A204.1 (cell line): ENCODE data around the gene VEPH1.

Experiments used
- FAIRE-seq: peaks from 2 replicates; lab custom pipeline; 2012; peaks lifted over from hg19 to GRCh38; lab: Jason Lieb, UNC

VEPH1 gene

GRCh38 chr3:157255797-157256196 lies 247.4 kb downstream of the VEPH1 start:
- no peak for FAIRE-seq

- FAIRE-seq = no peak
These were observed 251.5 kb downstream of the VEPH1 start for GRCh38 chr3:157251685-157252084.

DNA sequence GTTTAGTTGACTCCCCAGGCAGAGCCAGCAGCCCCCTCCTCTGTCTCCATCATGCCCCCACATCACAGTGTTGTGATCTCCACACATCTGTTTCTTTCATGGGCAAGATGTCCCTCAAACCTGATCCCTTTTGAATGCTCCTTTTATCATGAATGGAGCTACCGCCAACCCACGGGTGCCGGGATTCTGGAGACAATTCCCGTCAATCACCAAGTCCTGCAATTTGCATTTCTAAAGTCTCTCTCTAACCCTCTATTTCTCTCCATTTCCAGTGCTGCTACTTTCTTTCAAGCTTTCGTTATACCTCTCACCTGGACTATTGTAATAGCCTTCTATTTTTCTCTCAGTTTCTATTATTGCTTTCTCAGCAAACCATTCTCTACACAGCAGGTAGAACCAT lies 253.6 kb downstream of the VEPH1 start:
- no peak for FAIRE-seq

DNA sequence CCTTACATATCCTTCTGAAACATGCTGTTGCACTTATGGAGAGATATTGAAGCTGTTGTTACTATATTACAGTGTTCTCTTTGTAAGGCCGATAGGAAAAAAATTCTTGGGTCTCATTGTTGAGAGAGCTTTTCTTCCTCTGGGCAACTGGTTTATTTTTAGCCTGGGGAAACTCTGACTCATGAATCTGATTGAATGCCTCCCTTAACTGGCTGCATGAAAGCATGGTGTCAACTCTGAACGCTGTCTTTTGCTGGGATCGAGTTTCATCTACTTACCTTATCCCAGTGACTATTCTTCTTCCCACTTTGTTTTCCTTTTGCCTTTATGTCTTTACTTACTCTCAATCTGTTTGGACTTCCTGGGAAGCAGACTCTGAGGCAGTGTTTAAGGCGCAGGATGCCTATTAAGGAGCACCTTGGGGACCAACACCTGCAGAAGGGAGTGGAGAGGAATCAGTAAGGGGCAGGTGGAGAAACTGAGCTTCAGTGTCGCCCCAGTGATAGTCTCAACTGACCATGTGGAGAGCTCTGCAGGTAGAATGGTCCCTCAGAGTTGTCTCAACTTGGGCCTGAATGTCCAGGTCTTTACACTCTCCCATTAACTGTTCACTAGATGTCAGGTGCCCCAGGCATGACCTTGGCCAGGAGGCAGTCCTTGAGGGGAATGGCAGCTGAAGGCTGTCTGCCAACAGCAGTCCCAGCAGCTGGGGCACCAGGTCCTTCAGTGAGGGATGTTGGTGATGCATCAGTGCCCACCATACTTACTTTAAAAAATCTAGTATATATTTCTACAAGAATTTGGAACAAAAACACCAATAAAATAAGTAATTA lies 254.4 kb downstream of the VEPH1 start:
- FAIRE-seq = no peak

- no peak for FAIRE-seq
These were observed 255.8 kb downstream of the VEPH1 start for GRCh38 chr3:157247391-157247790.

DNA sequence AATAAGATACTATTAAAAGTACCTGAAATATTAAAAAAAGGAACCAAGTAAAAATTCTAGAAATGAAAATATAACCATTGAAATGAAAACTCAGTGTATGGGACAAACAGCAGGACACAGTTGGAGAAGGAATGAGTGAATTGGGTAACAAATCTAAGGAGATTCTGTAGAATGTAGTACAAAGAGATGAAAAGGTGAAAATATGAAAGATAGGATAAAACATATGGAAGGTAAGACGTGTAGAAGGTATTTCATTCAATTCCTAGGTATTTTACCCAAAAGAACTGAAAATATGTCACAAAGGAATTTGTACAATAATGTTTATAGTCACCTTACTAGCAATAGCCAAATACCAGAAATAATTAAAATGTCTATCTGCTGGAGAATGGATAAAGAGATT lies 260.4 kb downstream of the VEPH1 start:
- peak; percentile 25 for FAIRE-seq

DNA sequence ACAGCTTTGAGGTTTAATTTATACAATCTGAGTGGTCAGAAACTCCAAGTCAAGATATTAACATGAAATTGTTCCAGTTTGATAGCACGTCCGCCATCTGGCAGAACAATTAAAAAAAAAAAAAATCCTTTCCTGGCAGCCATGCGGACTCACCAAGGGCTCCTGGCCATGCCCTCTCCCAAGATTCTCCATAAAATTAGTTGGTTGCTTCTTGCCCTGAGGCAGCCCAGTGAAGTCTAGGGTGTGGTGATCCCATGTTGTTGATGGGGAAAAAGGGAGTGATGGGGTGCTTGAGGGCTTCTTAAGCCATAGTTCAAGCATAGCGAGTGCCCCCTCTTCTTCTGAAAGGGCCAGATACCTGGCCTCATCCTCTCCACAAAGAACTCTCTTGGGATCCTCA lies 261.6 kb downstream of the VEPH1 start:
- FAIRE-seq = no peak

GRCh38 chr3:157240408-157240807 lies 262.8 kb downstream of the VEPH1 start:
- FAIRE-seq = no peak

GRCh38 chr3:157239082-157239704 lies 264.0 kb downstream of the VEPH1 start:
- FAIRE-seq = no peak

DNA sequence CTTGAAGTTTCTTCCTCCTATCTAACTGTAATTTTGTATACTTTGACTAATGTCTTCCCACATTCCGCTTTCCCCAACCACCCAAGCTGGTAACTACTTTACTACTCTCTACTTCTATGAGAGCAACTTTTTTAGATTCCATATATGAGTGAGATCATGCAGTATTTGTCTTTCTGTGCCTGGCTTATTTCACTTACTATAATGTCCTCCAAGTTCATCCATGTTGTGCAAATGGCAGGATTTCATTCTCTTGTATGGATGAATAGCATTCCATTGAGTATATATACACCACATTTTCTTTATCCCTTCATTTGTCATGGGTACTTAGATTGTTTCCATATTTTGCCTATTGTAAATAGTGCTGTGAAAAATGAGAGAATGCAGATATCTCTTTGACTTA lies 264.8 kb downstream of the VEPH1 start:
- no peak for FAIRE-seq

DNA sequence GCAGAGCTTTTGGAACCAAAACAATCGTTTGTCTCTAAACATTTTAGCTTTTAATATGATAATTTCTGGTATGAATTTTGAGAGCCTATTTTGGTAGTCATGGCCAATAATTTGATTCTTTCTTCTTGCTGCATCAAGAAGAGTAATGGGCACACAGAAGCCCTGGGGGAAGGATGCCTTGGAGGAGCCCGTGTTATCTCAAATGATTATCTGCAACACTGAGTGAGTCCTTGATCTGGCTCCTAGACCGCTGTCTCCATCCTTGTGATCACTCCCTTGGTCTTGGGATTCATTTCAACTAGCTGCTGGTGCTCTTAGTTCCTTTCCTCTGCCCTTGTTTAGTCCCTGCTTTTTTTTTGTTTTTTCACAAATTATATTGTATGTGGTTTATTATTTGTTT lies 265.3 kb downstream of the VEPH1 start:
- no peak for FAIRE-seq

GRCh38 chr3:157235291-157235690 lies 267.9 kb downstream of the VEPH1 start:
- FAIRE-seq = no peak

- no peak for FAIRE-seq
These were observed 269.3 kb downstream of the VEPH1 start for GRCh38 chr3:157233923-157234322.

DNA sequence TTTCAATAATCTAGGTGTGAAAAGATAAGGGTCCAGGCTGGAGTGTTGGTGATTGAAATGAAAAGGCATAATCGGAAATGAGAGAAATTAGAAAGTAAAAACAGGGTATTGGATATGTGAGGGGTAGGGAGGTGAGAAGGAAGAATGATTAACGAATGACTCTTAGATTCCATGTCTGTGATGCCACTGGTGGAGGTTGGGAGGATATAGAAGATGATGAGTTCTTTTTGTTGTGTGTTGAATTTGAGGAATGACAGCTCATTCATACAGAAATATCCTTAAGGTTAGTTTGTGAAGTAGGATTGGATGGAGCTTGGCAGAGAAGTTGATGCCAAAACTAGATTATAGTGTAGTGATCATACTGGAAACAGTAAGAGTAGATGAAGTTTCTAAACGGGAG lies 271.1 kb downstream of the VEPH1 start:
- FAIRE-seq = no peak

DNA sequence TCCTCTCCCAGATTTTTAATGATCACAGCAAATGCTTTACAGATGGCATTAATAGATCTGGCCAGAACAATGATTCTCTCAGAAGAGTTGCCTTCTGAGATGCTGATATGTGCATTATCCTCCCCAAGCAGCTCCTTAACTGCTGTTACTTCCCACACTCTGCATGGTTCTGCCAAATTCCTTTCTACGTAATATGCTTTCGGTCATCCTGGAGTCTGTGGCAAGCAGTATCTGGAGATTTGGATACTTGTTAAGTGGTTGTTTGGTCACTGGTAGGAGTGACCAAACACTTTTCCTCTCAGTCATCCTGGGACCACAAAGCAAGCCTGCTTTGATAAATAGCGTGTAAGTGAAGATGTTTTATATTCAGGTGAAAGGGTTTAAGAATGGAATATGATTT lies 272.1 kb downstream of the VEPH1 start:
- no peak for FAIRE-seq

- FAIRE-seq = no peak
These were observed 276.9 kb downstream of the VEPH1 start for GRCh38 chr3:157226173-157226847.

DNA sequence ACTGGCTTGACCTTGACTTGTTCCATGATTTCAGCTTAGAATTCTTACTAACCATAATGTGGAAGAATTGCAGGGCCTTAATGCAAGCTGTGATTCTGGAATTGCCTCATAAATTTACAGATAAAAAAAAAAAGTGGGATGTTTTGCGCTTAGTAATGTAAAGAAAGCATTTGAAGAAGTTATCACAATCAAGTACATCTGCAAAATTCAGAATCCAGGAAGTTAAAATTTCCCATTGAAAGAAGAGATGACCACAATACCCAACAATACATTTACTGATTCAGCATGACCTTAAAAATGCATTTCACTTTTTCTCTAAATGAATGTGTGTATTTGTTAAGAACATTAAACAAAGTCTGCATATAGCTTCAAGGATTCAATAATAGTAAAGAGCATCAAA lies 278.2 kb downstream of the VEPH1 start:
- no peak for FAIRE-seq

- FAIRE-seq = no peak
These were observed 282.3 kb downstream of the VEPH1 start for GRCh38 chr3:157220883-157221282.

- FAIRE-seq = no peak
These were observed 283.0 kb downstream of the VEPH1 start for GRCh38 chr3:157220211-157220610.

- FAIRE-seq = no peak
These were observed 284.0 kb downstream of the VEPH1 start for GRCh38 chr3:157219215-157219614.
